HG02973 (cell line): ENCODE results near the gene TSPAN5.
A peak's percentile ranks its signal among the peaks of the same experiment; 100 is the strongest.

Source experiments
- ATAC-seq: cut with Tn5 transposase; IDR thresholded peaks from one replicate; pipeline ENCODE4 v1.9.1; 2021; ENCODE audit warnings: moderate library complexity; ENCODE audit not compliant: unreplicated experiment

TSPAN5 gene

GRCh38 chr4:98620087-98620784 is 38.2 kb downstream of the TSPAN5 start:
- ATAC-seq, result no peak

GRCh38 chr4:98619180-98619579 is 39.2 kb downstream of the TSPAN5 start:
- ATAC-seq, result no peak

GRCh38 chr4:98618680-98619079 is 39.7 kb downstream of the TSPAN5 start:
- no peak for ATAC-seq

- no peak for ATAC-seq
These were observed 40.9 kb downstream of the TSPAN5 start for GRCh38 chr4:98617358-98618047.

GRCh38 chr4:98615991-98616390 is 42.4 kb downstream of the TSPAN5 start:
- no peak for ATAC-seq

- no peak for ATAC-seq
These were observed 43.7 kb downstream of the TSPAN5 start for GRCh38 chr4:98614662-98615061.

GRCh38 chr4:98614094-98614493 is 44.3 kb downstream of the TSPAN5 start:
- no peak for ATAC-seq

GRCh38 chr4:98613453-98614075 is 44.8 kb downstream of the TSPAN5 start:
- ATAC-seq, result no peak

GRCh38 chr4:98612318-98613250 is 45.8 kb downstream of the TSPAN5 start:
- ATAC-seq, result no peak

GRCh38 chr4:98611677-98612317 is 46.6 kb downstream of the TSPAN5 start:
- no peak for ATAC-seq

- ATAC-seq, result no peak
These were observed 47.3 kb downstream of the TSPAN5 start for GRCh38 chr4:98610926-98611676.

- ATAC-seq, result no peak
These were observed 48.0 kb downstream of the TSPAN5 start for GRCh38 chr4:98610431-98610830.

- no peak for ATAC-seq
These were observed 48.5 kb downstream of the TSPAN5 start for GRCh38 chr4:98609934-98610333.

- no peak for ATAC-seq
These were observed 50.1 kb downstream of the TSPAN5 start for GRCh38 chr4:98608356-98608755.

GRCh38 chr4:98606894-98607293 is 51.5 kb downstream of the TSPAN5 start:
- no peak for ATAC-seq

GRCh38 chr4:98605216-98605615 is 53.2 kb downstream of the TSPAN5 start:
- ATAC-seq, result no peak

- no peak for ATAC-seq
These were observed 53.7 kb downstream of the TSPAN5 start for GRCh38 chr4:98604723-98605122.

GRCh38 chr4:98603683-98604521 is 54.5 kb downstream of the TSPAN5 start:
- ATAC-seq, result no peak

- peak; percentile 71 for ATAC-seq
These were observed 56.1 kb downstream of the TSPAN5 start for GRCh38 chr4:98602270-98602669.
